Measurements from ENCODE around the gene MSLN. TPM values are rescaled to one million over a fixed set of nuclear protein-coding genes. Genes with fewer than 3 reads are reported as not detected.

The MSLN gene
- total RNA-seq, 2 experiments from 2014 or later, result not detected

DNA sequence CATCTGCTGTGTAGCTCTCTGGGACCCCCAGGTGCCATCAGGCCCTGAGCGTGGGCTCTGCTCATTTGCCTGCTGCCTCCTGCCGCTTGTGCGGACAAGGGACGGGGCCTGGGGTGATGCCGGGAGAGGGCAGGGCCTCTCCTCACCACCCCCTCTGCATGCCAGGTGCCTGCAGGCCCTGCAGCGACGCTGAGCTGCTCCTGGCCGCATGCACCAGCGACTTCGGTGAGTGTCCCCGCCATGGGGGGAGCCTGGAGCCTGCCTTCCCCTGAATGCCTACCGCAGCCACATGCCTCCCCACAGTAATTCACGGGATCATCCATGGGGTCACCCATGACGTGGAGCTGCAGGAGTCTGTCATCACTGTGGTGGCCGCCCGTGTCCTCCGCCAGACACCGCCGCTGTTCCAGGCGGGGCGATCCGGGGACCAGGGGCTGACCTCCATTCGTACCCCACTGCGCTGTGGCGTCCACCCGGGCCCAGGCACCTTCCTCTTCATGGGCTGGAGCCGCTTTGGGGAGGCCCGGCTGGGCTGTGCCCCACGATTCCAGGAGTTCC is 43.7 kb upstream of the MSLN start:
- Mint-ChIP-seq H3K27me3 (peaks cover 7% of the 10 kb centered on the region), H3K4me1 (ENCODE audit: low read depth) (peaks cover 27% of the 10 kb centered on the region), H3K4me3 (peak overlapping the region; percentile 80), H3K9me3 (no peaks in the 10 kb centered on the region), H3K36me3 (ENCODE audit: low read depth) (no peaks in the 10 kb centered on the region), H3K27ac (no peak overlapping the region)
- no peak for TF ChIP-seq CTCF (IDR thresholded peaks at IDR 0.05)
- DNase-seq (no peak), ATAC-seq (no peak)
- ChIA-PET CTCF (interaction anchor here (8.1 to 11.9 kb wide), 2 partner anchors 13 to 69 kb away, joined by 149 to 207 read pairs; partner anchors contain the start of genes ANTKMT, CCDC78, CHTF18 and HAGHL), POLR2A (interaction anchor here (1.1 to 3.9 kb wide), 5 partner anchors 9 to 36 kb away, joined by 4 to 37 read pairs (median 7); partner anchors contain the start of genes CCDC78, HAGHL and STUB1)
- intact Hi-C loops (cut with micrococcal nuclease), result no loop called here

GRCh38 chr16:717450-718245 is 42.9 kb upstream of the MSLN start:
- no peak overlapping the region for H3K4me3 Mint-ChIP-seq
- ATAC-seq (no peak), DNase-seq (no peak)
- POLR2A ChIA-PET, result interaction anchor here (1.4 to 2.4 kb wide), 2 partner anchors 17 to 22 kb away, joined by 7 to 11 read pairs; no protein-coding TSS in a partner anchor
- peaks cover 6% of the 10 kb centered on the region for H3K27me3 Mint-ChIP-seq
- H3K9me3 Mint-ChIP-seq, result no peaks in the 10 kb centered on the region
- H3K4me1 Mint-ChIP-seq (ENCODE audit: low read depth), result peaks cover 26% of the 10 kb centered on the region
- CTCF ChIA-PET, result interaction anchor here (8.1 to 11.9 kb wide), 2 partner anchors 12 to 68 kb away, joined by 149 to 207 read pairs; partner anchors contain the start of genes ANTKMT, CCDC78, CHTF18 and HAGHL
- TF ChIP-seq CTCF (IDR thresholded peaks at IDR 0.05), result no peak
- intact Hi-C loops (cut with micrococcal nuclease), result no loop called here
- H3K36me3 Mint-ChIP-seq (ENCODE audit: low read depth), result no peaks in the 10 kb centered on the region
- H3K27ac Mint-ChIP-seq, result no peak overlapping the region

DNA sequence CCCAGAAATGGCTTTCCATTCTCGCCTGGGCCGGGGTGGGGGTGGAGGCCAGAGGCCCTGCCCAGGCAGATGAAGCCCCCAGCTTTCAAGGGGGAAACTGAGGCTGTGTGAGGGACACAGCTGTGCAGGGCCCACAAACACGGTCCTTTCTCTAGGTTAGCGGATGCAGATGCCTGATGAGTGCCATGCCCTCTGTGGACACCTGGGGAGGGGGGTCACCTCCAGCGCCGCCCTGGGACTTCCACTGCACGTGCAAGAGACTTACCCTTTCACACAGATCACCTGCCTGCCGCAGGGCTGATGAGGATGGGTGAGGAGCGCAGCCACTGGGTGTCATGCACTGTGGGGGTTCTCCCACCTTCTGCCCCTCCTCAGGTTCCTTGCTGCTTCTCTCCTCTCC is 42.1 kb upstream of the MSLN start:
- peaks cover 3% of the 10 kb centered on the region for H3K27me3 Mint-ChIP-seq
- intact Hi-C loops (cut with micrococcal nuclease), result no loop called here
- peaks cover 28% of the 10 kb centered on the region for H3K4me1 Mint-ChIP-seq (ENCODE audit: low read depth)
- no peaks in the 10 kb centered on the region for H3K36me3 Mint-ChIP-seq (ENCODE audit: low read depth)
- no peak overlapping the region for H3K27ac Mint-ChIP-seq
- ATAC-seq (no peak), DNase-seq (no peak)
- ChIA-PET POLR2A (interaction anchor here (2.9 to 8.1 kb wide), 2 partner anchors 10 to 20 kb away, joined by 13 to 84 read pairs; partner anchors contain the start of genes CIAO3 and HAGHL), CTCF (no interaction called here)
- no peaks in the 10 kb centered on the region for H3K9me3 Mint-ChIP-seq
- peak overlapping the region; percentile 10 for H3K4me3 Mint-ChIP-seq
- TF ChIP-seq CTCF (IDR thresholded peaks at IDR 0.05), result no peak

GRCh38 chr16:718922-719321 is 41.6 kb upstream of the MSLN start:
- Mint-ChIP-seq H3K36me3 (ENCODE audit: low read depth) (no peaks in the 10 kb centered on the region), H3K27ac (peak overlapping the region; percentile 72), H3K4me3 (peak overlapping the region; percentile 78), H3K27me3 (peaks cover 2% of the 10 kb centered on the region), H3K4me1 (ENCODE audit: low read depth) (peaks cover 28% of the 10 kb centered on the region), H3K9me3 (no peaks in the 10 kb centered on the region)
- intact Hi-C loops (cut with micrococcal nuclease), result no loop called here
- ChIA-PET POLR2A (interaction anchor here (0.7 to 8.1 kb wide), 3 partner anchors 9 to 23 kb away, joined by 3 to 84 read pairs (median 13); partner anchors contain the start of genes CIAO3 and HAGHL), CTCF (interaction anchor here (1.1 kb wide), 1 partner anchor 339 kb away, joined by 4 read pairs; no protein-coding TSS in a partner anchor)
- ATAC-seq, result no peak
- TF ChIP-seq CTCF (IDR thresholded peaks at IDR 0.05), result no peak
- no peak for DNase-seq
